Thyroid gland (tissue), 4 donors: ENCODE results near the gene WFDC6.
"Not testable (repeated sequence)": the region's sequence is repeated elsewhere in the genome, so short reads cannot be mapped to it uniquely, and the experiment has no call there.

Experiments
- CTCF ChIP-seq, 6 experiments: fragments of 200-600 bp in 3 of 6; fragments of 450-650 bp in 3 of 6; sonication (generic) in 3 of 6; IDR thresholded peaks; one replicate each; pipeline ENCODE4 v1.5.1; 2016 to 2019; ENCODE audit warnings: antibody characterized with exemption in 6 of 6, mild to moderate bottlenecking in 2 of 6, inconsistent platforms in 1 of 6, moderate library complexity in 1 of 6
- POLR2A ChIP-seq, 2 donors: fragments of 450-650 bp; IDR thresholded peaks; one replicate each; pipeline ENCODE4 v1.6.1; 2017; ENCODE audit warnings: antibody characterized with exemption in 2 of 2, mild to moderate bottlenecking in 2 of 2, moderate library complexity in 1 of 2

DNA sequence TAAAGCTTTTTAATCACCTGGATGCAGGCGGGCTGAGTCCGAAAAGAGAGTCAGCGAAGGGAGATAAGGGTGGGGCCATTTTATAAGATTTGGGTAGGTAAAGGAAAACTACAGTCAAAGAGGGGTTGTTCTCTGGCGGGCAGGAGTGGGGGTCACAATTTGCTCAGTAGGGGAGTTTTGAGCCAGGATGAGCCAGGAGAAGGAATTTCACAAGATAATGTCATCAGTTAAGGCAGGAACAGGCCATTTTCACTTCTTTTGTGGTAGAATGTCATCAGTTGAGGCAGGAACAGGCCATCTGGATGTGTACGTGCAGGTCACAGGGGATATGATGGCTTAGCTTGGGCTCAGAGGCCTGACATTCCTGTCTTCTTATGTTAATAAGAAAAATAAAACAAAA lies 45.0 kb upstream of the WFDC6 start:
- not testable (repeated sequence) for TF ChIP-seq CTCF, POLR2A (IDR thresholded peaks at IDR 0.05)
